Measurements from ENCODE around the gene PTBP3. TPM values are rescaled to one million over a fixed set of nuclear protein-coding genes. Genes with fewer than 3 reads are reported as not detected.

The PTBP3 gene
- total and polyA plus RNA-seq, 2 of the 13 experiments (the other 11 are each of a cell fraction or from before 2014, with no cell fraction given) = 52.8 to 61.1 TPM

- 97% methylated on average over 6 of the region's 6 CpGs for WGBS (ENCODE audit: low lambda C conversion rate)
- peaks cover 31% of the 10 kb centered on the region for H3K79me2 ChIP-seq (ENCODE audit: insufficient read depth, low read length)
- no peaks in the 10 kb centered on the region for H3K27me3 ChIP-seq (ENCODE audit: control insufficient read depth in 1 of 2, insufficient read depth in 2 of 2, low read length in 2 of 2)
- DNase-seq (ENCODE audit: low spot score) (no peak), ATAC-seq (no peak), FAIRE-seq (no peak)
- H3K27ac ChIP-seq (ENCODE audit: extremely low read length, insufficient read depth, low read length) = no peak overlapping the region
- H4K20me1 ChIP-seq (ENCODE audit: insufficient read depth, low read length) = no peaks in the 10 kb centered on the region
- H3K36me3 ChIP-seq (replicated peaks in 1 of 2; ENCODE audit: control insufficient read depth in 1 of 2, insufficient read depth in 2 of 2, low read length in 2 of 2) = peaks cover 3 to 26% of the 10 kb centered on the region in 2 experiments; a peak in 3 of 5 replicates
- H3K9ac ChIP-seq (ENCODE audit: insufficient read depth, low read depth, low read length) = no peak overlapping the region
- in situ Hi-C loops (cut with HindIII; ENCODE audit: extremely low pct_ligation_motif_present, low pct_unique_long_range_greater_than_20kb) = no loop called here
- ChIA-PET CTCF (ENCODE audit: low intra/inter-chr PET ratio, low total read pairs) (no interaction called here), POLR2A (no interaction called here)
- H2AFZ ChIP-seq (ENCODE audit: low read length) = no peak overlapping the region
- H3K9me3 ChIP-seq (ENCODE audit: low read length) = peaks cover 25% of the 10 kb centered on the region
- BruUV-seq (replicated peaks) = no TSS peak
- no peak overlapping the region for H3K4me3 ChIP-seq (replicated peaks in 1 of 3; ENCODE audit: insufficient read depth in 1 of 3, low read depth in 2 of 3, low read length in 3 of 3)
- H3K4me1 ChIP-seq (ENCODE audit: insufficient read depth, low read length) = peaks cover 9% of the 10 kb centered on the region
- intact Hi-C loops (cut with micrococcal nuclease; ENCODE audit: unreplicated experiment) = no loop called here
- H3K4me2 ChIP-seq (ENCODE audit: low read depth, low read length) = no peak overlapping the region
- TF ChIP-seq ELF4 (CRISPR knock-in tag; IDR thresholded peaks at IDR 0.05; ENCODE audit: borderline replicate concordance) (no peak), NPAS2 (CRISPR knock-in tag; IDR thresholded peaks at IDR 0.05; ENCODE audit: borderline replicate concordance) (no peak), ZNF629 (CRISPR knock-in tag; conservative IDR thresholded peaks at IDR 0.05) (no peak), NR2F1 (CRISPR knock-in tag; IDR thresholded peaks at IDR 0.05) (no peak), MIER2 (CRISPR knock-in tag; IDR thresholded peaks at IDR 0.05) (no peak), ZNF282 (IDR thresholded peaks at IDR 0.05; ENCODE audit: partially characterized antibody) (no peak), ZNF780A (CRISPR knock-in tag; IDR thresholded peaks at IDR 0.05) (no peak), PHF5A (CRISPR knock-in tag; IDR thresholded peaks at IDR 0.05; ENCODE audit: low read depth, unreplicated experiment) (no peak), NR3C1 (CRISPR knock-in tag; IDR thresholded peaks at IDR 0.05) (no peak), TOPORS (CRISPR knock-in tag; IDR thresholded peaks at IDR 0.05) (0 out of 2 replicates have a peak, but pooled peaks have one; percentile 59), ZNF879 (CRISPR knock-in tag; IDR thresholded peaks at IDR 0.05) (no peak), ZNF280D (CRISPR knock-in tag; IDR thresholded peaks at IDR 0.05) (peak; percentile 58; the same call in 1 of the 2 replicates), ZNF251 (CRISPR knock-in tag; IDR thresholded peaks at IDR 0.05) (no peak), NFIB (CRISPR knock-in tag; IDR thresholded peaks at IDR 0.05; ENCODE audit: borderline replicate concordance) (0 out of 2 replicates have a peak, but pooled peaks have one; percentile 28), MAFF (IDR thresholded peaks at IDR 0.05; ENCODE audit: low read depth, low read length) (no peak), ZFP36 (IDR thresholded peaks at IDR 0.05; ENCODE audit: borderline replicate concordance, low read depth, low read length, partially characterized antibody) (peak; percentile 18), GTF2F1 (IDR thresholded peaks at IDR 0.05; ENCODE audit: low read length) (no peak), FOSL1 (CRISPR knock-in tag; IDR thresholded peaks at IDR 0.05; ENCODE audit: borderline replicate concordance) (no peak), GPN1 (CRISPR knock-in tag; IDR thresholded peaks at IDR 0.05; ENCODE audit: borderline replicate concordance) (no peak), ZNF280B (CRISPR knock-in tag; IDR thresholded peaks at IDR 0.05; ENCODE audit: borderline replicate concordance) (peak; percentile 45; the same call in 1 of the 2 replicates), ZMYM2 (CRISPR knock-in tag; IDR thresholded peaks at IDR 0.05) (peak; percentile 56; the same call in 1 of the 2 replicates)
Observed at GRCh38 chr9:112283582-112284253, 49.7 kb downstream of the PTBP3 start.
